Mucosa of stomach (tissue), 1 donor: Measurements from ENCODE around the gene CDH4.

Experiments
- H3K27me3 ChIP-seq: one replicate; pipeline ENCODE4 v1.7.0; 2013; ENCODE audit warnings: mild to moderate bottlenecking, low read length; ENCODE audit not compliant: control insufficient read depth, insufficient read depth
- H3K36me3 ChIP-seq: one replicate; pipeline ENCODE4 v1.7.0; 2013; ENCODE audit warnings: low read length; ENCODE audit not compliant: control insufficient read depth, insufficient read depth
- H3K4me1 ChIP-seq: one replicate; pipeline ENCODE4 v1.7.0; 2013; ENCODE audit warnings: mild to moderate bottlenecking, low read length; ENCODE audit not compliant: control insufficient read depth, insufficient read depth
- H3K4me3 ChIP-seq: one replicate; pipeline ENCODE4 v1.7.0; 2013; ENCODE audit warnings: low read length
- H3K9ac ChIP-seq: one replicate; pipeline ENCODE4 v1.7.0; 2013; ENCODE audit warnings: mild to moderate bottlenecking, low read length, moderate library complexity
- H3K9me3 ChIP-seq: one replicate; pipeline ENCODE4 v1.7.0; 2013; ENCODE audit warnings: mild to moderate bottlenecking, low read length, moderate library complexity; ENCODE audit not compliant: control insufficient read depth
- donor health status: Pancreatic carcinoma.

Gene CDH4

GRCh38 chr20:61696181-61696735 is 444.2 kb downstream of the CDH4 start:
- H3K4me1 ChIP-seq, result no peaks in the 10 kb centered on the region
- H3K9ac ChIP-seq, result no peak overlapping the region
- H3K9me3 ChIP-seq, result no peaks in the 10 kb centered on the region
- no peaks in the 10 kb centered on the region for H3K36me3 ChIP-seq
- no peaks in the 10 kb centered on the region for H3K27me3 ChIP-seq
- H3K4me3 ChIP-seq, result no peak overlapping the region

GRCh38 chr20:61697666-61698597 is 445.9 kb downstream of the CDH4 start:
- no peaks in the 10 kb centered on the region for H3K4me1 ChIP-seq
- H3K4me3 ChIP-seq, result no peak overlapping the region
- no peaks in the 10 kb centered on the region for H3K36me3 ChIP-seq
- no peaks in the 10 kb centered on the region for H3K9me3 ChIP-seq
- H3K9ac ChIP-seq, result no peak overlapping the region
- no peaks in the 10 kb centered on the region for H3K27me3 ChIP-seq

- H3K27me3 ChIP-seq, result no peaks in the 10 kb centered on the region
- no peak overlapping the region for H3K4me3 ChIP-seq
Observed at GRCh38 chr20:61698598-61699494, 446.8 kb downstream of the CDH4 start.

GRCh38 chr20:61699495-61700374 is 447.7 kb downstream of the CDH4 start:
- Histone ChIP-seq H3K4me3 (no peak overlapping the region), H3K9me3 (no peaks in the 10 kb centered on the region), H3K36me3 (no peaks in the 10 kb centered on the region), H3K4me1 (no peaks in the 10 kb centered on the region), H3K9ac (no peak overlapping the region), H3K27me3 (no peaks in the 10 kb centered on the region)

More at GRCh38 chr20:61698598-61699494, 446.8 kb downstream of the CDH4 start:
- no peak overlapping the region for H3K9ac ChIP-seq
- no peaks in the 10 kb centered on the region for H3K9me3 ChIP-seq
- H3K36me3 ChIP-seq, result no peaks in the 10 kb centered on the region
- no peaks in the 10 kb centered on the region for H3K4me1 ChIP-seq

GRCh38 chr20:61700595-61701140 is 448.6 kb downstream of the CDH4 start:
- no peaks in the 10 kb centered on the region for H3K36me3 ChIP-seq
- no peaks in the 10 kb centered on the region for H3K27me3 ChIP-seq
- no peak overlapping the region for H3K4me3 ChIP-seq
- no peaks in the 10 kb centered on the region for H3K4me1 ChIP-seq
- H3K9me3 ChIP-seq, result no peaks in the 10 kb centered on the region
- H3K9ac ChIP-seq, result no peak overlapping the region

- Histone ChIP-seq H3K27me3 (no peaks in the 10 kb centered on the region), H3K4me1 (no peaks in the 10 kb centered on the region), H3K36me3 (no peaks in the 10 kb centered on the region), H3K4me3 (no peak overlapping the region), H3K9ac (no peak overlapping the region), H3K9me3 (no peaks in the 10 kb centered on the region)
Observed at GRCh38 chr20:61701401-61701800, 449.3 kb downstream of the CDH4 start.

- Histone ChIP-seq H3K9ac (no peak overlapping the region), H3K27me3 (no peaks in the 10 kb centered on the region), H3K4me3 (no peak overlapping the region), H3K36me3 (no peaks in the 10 kb centered on the region), H3K4me1 (no peaks in the 10 kb centered on the region), H3K9me3 (no peaks in the 10 kb centered on the region)
Observed at GRCh38 chr20:61701802-61702201, 449.7 kb downstream of the CDH4 start.

- H3K27me3 ChIP-seq, result no peaks in the 10 kb centered on the region
- no peaks in the 10 kb centered on the region for H3K36me3 ChIP-seq
- no peaks in the 10 kb centered on the region for H3K4me1 ChIP-seq
- no peak overlapping the region for H3K4me3 ChIP-seq
- no peaks in the 10 kb centered on the region for H3K9me3 ChIP-seq
- H3K9ac ChIP-seq, result no peak overlapping the region
Observed at GRCh38 chr20:61702246-61702645, 450.2 kb downstream of the CDH4 start.

- H3K9me3 ChIP-seq, result no peaks in the 10 kb centered on the region
- H3K4me1 ChIP-seq, result no peaks in the 10 kb centered on the region
- no peak overlapping the region for H3K9ac ChIP-seq
- H3K27me3 ChIP-seq, result no peaks in the 10 kb centered on the region
- H3K4me3 ChIP-seq, result no peak overlapping the region
- H3K36me3 ChIP-seq, result no peaks in the 10 kb centered on the region
Observed at GRCh38 chr20:61704661-61705060, 452.6 kb downstream of the CDH4 start.

- Histone ChIP-seq H3K4me3 (no peak overlapping the region), H3K27me3 (no peaks in the 10 kb centered on the region), H3K9me3 (no peaks in the 10 kb centered on the region), H3K36me3 (no peaks in the 10 kb centered on the region), H3K4me1 (no peaks in the 10 kb centered on the region), H3K9ac (no peak overlapping the region)
Observed at GRCh38 chr20:61705386-61706258, 453.6 kb downstream of the CDH4 start.
